Left lung (tissue), 10 donors: ENCODE results near the gene TMEM14B. TPM values are rescaled to one million over a fixed set of nuclear protein-coding genes. Genes with fewer than 3 reads are reported as not detected.
"Not testable (repeated sequence)": the region's sequence is repeated elsewhere in the genome, so short reads cannot be mapped to it uniquely, and the experiment has no call there.

Experiments
- ATAC-seq: fragments of 200-7000 bp; cut with Tn5 transposase; one replicate; pipeline ENCODE4 v1.9.1; 2020; ENCODE audit warnings: moderate library complexity
- DNase-seq, 4 donors: peaks; one replicate each; pipeline ENCODE4 v3.0.0-alpha.2; 2013 to 2020
- H3K27ac ChIP-seq, 2 donors: fragments of 200-600 bp; sonication (generic) in 1 of 2; one replicate each; pipeline versions ENCODE4 v1.5.0 to v1.8.0; 2020 to 2021
- H3K27me3 ChIP-seq, 2 donors: fragments of 200-600 bp; sonication (generic) in 1 of 2; one replicate each; pipeline versions ENCODE4 v1.5.0 to v1.8.0; 2020 to 2021
- H3K36me3 ChIP-seq, 2 donors: fragments of 200-600 bp; sonication (generic) in 1 of 2; one replicate each; pipeline versions ENCODE4 v1.5.0 to v1.8.0; 2020 to 2021
- H3K4me1 ChIP-seq, 2 donors: fragments of 200-600 bp; one replicate each; pipeline ENCODE4 v1.8.0; 2021
- H3K4me3 ChIP-seq, 2 donors: fragments of 200-600 bp; sonication (generic) in 1 of 2; one replicate each; pipeline versions ENCODE4 v1.5.0 to v1.8.0; 2020 to 2021; ENCODE audit warnings: mild to moderate bottlenecking in 1 of 2
- H3K9me3 ChIP-seq, 2 donors: fragments of 200-600 bp; sonication (generic) in 1 of 2; one replicate each; pipeline versions ENCODE4 v1.5.0 to v1.8.0; 2020 to 2021
- intact Hi-C, 2 donors: fragments of 100-400 bp; cut with DNase I; formaldehyde crosslinking; loops; one replicate each; pipeline versions ENCODE4 v1.11.2 to v1.14.2; 2022
- polyA plus RNA-seq, 6 donors: library from polyadenylated mRNA; unstranded; fragments of 120-200 nt; gene quantifications; one replicate each; pipeline ENCODE4 v1.2.1, GENCODE V29; 2013; ENCODE audit not compliant: insufficient read length in 6 of 6
- total RNA-seq, 2 donors: library from RNA; stranded (reverse); fragmentation: NEBNext Ultra II Directional; extraction: Animal tissue kit (Norgen Biotek cat#: 25700); gene quantifications; one replicate each; pipeline ENCODE4 v1.2.1, GENCODE V29; 2021
- TF ChIP-seq, protein P1 (sequence below), 2 donors: fragments of 200-600 bp; sonication (generic) in 1 of 2; IDR thresholded peaks; one replicate each; pipeline versions ENCODE4 v1.5.0 to v1.8.0; 2021; ENCODE audit warnings: antibody characterized with exemption in 2 of 2
- donor health status: DM: no; HTN: yes; CAD: no.
- donor health status: DM: no; HTN: no; CAD: no.

The TMEM14B gene
- total and polyA plus RNA-seq, 8 donors = 71.1 to 117 (median 103) TPM

DNA sequence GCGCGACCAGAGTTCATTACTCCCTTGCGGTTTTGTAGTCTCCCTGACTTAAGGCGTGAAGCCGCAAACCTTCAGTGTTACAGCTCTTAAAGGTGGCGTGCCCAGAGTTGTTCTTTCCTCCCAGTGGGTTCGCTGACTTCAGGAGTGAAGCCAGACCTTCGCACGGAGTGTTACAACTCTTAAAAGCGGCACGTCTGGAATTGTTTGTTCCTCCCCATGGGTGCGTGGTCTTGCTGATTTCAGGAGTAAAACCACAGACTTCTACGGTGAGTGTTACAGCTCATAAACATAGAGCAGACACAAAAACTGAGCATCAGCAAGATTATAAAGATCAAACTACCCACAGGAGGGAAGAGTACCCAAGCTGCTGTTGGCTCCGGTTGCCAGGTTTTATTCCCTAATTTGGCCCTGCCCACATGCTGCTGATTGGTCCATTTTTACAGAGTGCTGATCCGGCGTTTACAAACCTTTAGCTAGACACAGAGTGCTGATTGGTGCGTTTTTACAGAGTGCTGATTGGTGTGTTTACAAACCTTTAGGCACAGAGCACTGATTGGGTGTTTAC is 14.4 kb upstream of the TMEM14B start:
- Histone ChIP-seq H3K4me1 (no peaks in the 10 kb centered on the region), H3K4me3 (no peak overlapping the region), H3K36me3 (peaks cover 0 to 41% of the 10 kb centered on the region in 2 donors), H3K27ac (no peak overlapping the region), H3K27me3 (no peaks in the 10 kb centered on the region), H3K9me3 (no peaks in the 10 kb centered on the region)
- DNase-seq = no peak
- intact Hi-C loops = no loop called here
- TF ChIP-seq, protein P1, sequence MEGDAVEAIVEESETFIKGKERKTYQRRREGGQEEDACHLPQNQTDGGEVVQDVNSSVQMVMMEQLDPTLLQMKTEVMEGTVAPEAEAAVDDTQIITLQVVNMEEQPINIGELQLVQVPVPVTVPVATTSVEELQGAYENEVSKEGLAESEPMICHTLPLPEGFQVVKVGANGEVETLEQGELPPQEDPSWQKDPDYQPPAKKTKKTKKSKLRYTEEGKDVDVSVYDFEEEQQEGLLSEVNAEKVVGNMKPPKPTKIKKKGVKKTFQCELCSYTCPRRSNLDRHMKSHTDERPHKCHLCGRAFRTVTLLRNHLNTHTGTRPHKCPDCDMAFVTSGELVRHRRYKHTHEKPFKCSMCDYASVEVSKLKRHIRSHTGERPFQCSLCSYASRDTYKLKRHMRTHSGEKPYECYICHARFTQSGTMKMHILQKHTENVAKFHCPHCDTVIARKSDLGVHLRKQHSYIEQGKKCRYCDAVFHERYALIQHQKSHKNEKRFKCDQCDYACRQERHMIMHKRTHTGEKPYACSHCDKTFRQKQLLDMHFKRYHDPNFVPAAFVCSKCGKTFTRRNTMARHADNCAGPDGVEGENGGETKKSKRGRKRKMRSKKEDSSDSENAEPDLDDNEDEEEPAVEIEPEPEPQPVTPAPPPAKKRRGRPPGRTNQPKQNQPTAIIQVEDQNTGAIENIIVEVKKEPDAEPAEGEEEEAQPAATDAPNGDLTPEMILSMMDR (IDR thresholded peaks at IDR 0.05) = no peak
- ATAC-seq = no peak

DNA sequence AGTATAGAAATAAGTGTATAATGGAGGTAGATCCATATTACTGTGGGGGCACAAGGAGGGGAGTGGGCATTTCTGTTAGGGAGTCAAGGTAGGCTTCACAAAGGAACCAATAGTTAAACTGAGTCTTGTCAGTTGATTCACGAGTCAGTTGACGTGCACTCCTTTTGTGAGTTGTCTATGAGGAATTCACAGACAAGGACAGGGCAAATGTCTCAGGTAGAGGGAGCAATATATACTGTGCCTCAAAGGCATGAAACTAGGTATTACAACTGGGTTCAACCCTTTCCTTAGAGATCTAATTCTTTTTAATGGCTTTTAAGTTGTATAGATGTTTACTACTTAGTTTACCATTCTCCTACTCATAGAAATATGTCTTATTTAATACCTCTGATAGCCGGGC is 13.7 kb upstream of the TMEM14B start:
- ATAC-seq = no peak
- H3K36me3 ChIP-seq = peaks cover 0 to 39% of the 10 kb centered on the region in 2 donors
- no peak for DNase-seq
- no peaks in the 10 kb centered on the region for H3K9me3 ChIP-seq
- no peak overlapping the region for H3K4me3 ChIP-seq
- H3K27ac ChIP-seq = no peak overlapping the region
- no peaks in the 10 kb centered on the region for H3K4me1 ChIP-seq
- H3K27me3 ChIP-seq = no peaks in the 10 kb centered on the region
- TF ChIP-seq, protein P1 (IDR thresholded peaks at IDR 0.05) = no peak
- intact Hi-C loops = no loop called here

DNA sequence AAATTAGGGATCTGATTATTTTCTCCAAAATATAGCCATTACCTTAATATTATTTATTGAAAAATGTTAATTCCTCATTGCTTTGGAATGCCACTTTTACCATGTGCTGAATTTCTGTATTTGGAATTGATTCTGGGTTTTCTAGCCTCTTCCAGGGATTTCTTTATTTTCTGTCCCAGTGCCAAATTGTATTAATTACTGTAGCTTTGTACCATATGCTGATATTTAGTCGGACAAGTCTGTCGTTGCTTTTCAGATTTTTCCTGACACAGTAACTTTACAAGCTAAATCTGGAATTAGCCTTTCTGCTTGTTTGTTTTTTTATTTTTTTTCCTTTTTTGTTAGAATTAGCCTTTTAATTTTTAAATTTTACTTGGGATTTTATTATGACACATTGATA is 10.9 kb upstream of the TMEM14B start:
- Histone ChIP-seq H3K27me3 (no peaks in the 10 kb centered on the region), H3K4me1 (no peaks in the 10 kb centered on the region), H3K36me3 (peaks cover 0 to 17% of the 10 kb centered on the region in 2 donors), H3K4me3 (no peak overlapping the region), H3K27ac (no peak overlapping the region), H3K9me3 (no peaks in the 10 kb centered on the region)
- DNase-seq (no peak), ATAC-seq (no peak)
- TF ChIP-seq, protein P1 (IDR thresholded peaks at IDR 0.05) = no peak
- intact Hi-C loops = no loop called here

DNA sequence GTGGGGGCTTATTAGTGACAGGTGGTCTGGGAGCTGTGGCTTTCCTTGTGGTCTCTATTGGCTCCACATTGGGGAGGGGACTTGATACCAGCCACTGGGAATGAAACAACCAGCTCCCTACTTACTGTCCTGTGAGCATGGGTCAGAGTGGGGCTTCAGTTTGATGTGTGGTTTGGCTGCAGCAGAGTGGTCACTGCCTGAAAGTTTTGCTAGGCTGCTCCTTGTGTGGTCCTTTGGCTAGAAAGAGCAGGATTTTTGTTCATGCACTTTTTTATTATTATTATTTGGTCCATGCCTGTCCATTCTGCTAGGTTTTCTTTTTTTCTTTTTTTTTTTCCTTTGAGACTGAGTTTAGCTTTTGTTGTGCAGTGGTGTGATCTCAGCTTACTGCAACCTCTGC is 7.5 kb upstream of the TMEM14B start:
- no peak overlapping the region for H3K27ac ChIP-seq
- no peak overlapping the region for H3K4me3 ChIP-seq
- no peaks in the 10 kb centered on the region for H3K27me3 ChIP-seq
- H3K36me3 ChIP-seq = peaks cover 0 to 6% of the 10 kb centered on the region in 2 donors
- DNase-seq = no peak
- intact Hi-C loops = no loop called here
- TF ChIP-seq, protein P1 (IDR thresholded peaks at IDR 0.05) = no peak
- ATAC-seq = no peak
- no peaks in the 10 kb centered on the region for H3K4me1 ChIP-seq
- no peaks in the 10 kb centered on the region for H3K9me3 ChIP-seq

DNA sequence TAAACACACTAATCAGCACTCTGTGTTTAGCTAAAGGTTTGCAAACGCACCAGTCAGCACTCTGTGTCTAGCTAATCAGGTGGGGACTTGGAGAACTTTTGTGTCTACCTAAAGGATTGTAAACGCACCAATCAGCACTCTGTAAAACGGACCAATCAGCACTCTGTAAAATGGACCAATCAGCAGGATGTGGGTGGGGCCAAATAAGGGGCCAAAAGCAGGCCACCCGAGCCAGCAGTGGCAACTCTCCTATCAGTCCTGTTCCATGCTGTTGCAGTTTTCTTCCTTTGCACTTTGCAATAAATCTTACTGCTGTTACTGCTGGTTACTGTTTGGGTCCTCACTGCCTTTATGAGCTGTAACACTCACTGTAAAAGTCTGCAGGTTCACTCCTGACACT is 6.0 kb upstream of the TMEM14B start:
- H3K27ac ChIP-seq, H3K9me3 ChIP-seq, intact Hi-C loops, H3K27me3 ChIP-seq, H3K36me3 ChIP-seq, ATAC-seq, H3K4me3 ChIP-seq, DNase-seq, H3K4me1 ChIP-seq: not testable (repeated sequence)

DNA sequence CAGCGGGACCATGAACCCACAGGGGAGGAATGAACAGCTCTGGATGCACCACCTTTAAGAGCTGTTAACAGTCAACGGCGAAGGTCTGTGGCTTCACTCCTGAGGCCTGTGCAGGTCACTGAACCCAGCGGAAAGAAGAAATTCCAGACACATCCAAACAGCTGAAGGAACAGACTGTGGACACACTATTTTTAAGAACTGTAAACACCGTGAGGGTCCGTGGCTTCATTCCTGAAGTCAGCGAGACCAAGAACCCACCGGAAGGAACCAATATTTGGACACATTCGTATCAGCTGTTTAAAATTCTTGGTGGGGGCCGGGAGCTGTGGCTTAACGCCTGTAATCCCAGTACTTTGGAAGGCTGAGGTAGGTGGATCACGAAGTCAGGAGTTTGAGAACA is 5.4 kb upstream of the TMEM14B start:
- DNase-seq (no peak), ATAC-seq (no peak)
- Histone ChIP-seq H3K36me3 (peaks cover 0 to 6% of the 10 kb centered on the region in 2 donors), H3K9me3 (no peaks in the 10 kb centered on the region), H3K4me1 (peaks cover 3 to 9% of the 10 kb centered on the region in 2 donors), H3K27ac (no peak overlapping the region), H3K4me3 (no peak overlapping the region), H3K27me3 (no peaks in the 10 kb centered on the region)
- intact Hi-C loops = no loop called here
- TF ChIP-seq, protein P1 (IDR thresholded peaks at IDR 0.05) = no peak
